ENCODE measurements around the gene HHATL. TPM values are rescaled to one million over a fixed set of nuclear protein-coding genes. Genes with fewer than 3 reads are reported as not detected.

The HHATL gene
- total and polyA plus RNA-seq, 10 of the 15 experiments (the other 5 are each of a cell fraction or from before 2014, with no cell fraction given), result not detected

DNA sequence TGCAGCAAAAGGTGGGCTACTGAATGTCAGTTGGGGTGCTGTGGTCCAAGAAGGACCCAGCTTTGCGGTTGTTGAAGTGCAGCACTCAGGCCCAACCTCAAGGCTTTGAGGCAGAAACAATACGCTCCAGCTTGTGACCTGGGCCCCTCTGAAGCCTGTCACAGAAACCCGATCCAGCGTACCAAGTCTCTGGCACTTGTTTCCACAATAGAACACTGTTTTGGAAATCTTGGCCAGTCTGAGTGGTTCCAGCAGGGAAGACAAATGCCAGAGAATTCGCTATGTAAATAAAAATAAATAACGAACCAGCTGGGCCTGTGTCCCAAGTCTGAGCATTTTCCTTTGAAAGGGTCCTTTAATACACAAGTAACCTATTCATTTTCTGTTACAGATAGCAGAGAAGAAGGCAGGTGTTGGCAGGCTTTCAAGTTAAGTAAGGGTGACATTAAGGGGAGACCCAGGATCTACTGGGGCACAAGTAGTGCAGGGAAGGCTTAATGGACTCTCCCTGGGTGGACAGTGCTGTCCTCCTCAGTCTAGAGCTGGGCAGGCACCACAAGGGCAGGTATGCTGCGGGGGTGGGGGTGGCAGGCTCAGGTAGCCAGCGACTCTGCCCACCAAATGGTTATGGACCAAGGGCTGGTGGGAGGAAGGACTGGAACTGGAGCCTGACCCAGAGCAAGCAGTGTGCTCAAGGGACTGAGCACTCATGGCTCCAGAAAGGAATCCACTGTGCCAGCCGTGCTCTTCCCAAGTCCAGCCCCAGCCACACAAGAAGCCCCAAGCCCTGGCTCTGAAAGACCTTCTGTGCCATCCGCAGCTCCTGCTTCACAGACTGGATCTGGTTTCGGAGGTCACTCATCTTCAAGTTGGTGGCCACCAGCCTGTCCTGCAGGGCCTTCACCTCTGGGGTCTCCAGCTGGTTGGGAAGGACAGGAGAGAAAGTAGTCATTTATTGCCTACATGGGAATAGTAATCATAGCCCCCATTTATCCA, 44.2 kb upstream of the HHATL start:
- Histone ChIP-seq H3K27me3 (replicated peaks in 1 of 2; ENCODE audit: control insufficient read depth in 2 of 2, insufficient read depth in 2 of 2, low read length in 1 of 2) (no peaks in the 10 kb centered on the region), H3K4me1 (ENCODE audit: control insufficient read depth, insufficient read depth, low read length) (no peaks in the 10 kb centered on the region), H4K20me1 (ENCODE audit: control insufficient read depth, insufficient read depth) (no peaks in the 10 kb centered on the region), H3K36me3 (ENCODE audit: control insufficient read depth in 2 of 2, insufficient read depth in 2 of 2, low read length in 1 of 2) (no peaks in the 10 kb centered on the region), H2AFZ (ENCODE audit: control insufficient read depth, low read depth, low read length) (no peak overlapping the region), H3K4me2 (ENCODE audit: control insufficient read depth, insufficient read depth) (no peak overlapping the region), H3K79me2 (ENCODE audit: control insufficient read depth, insufficient read depth, low read length) (no peaks in the 10 kb centered on the region), H3K9ac (ENCODE audit: control insufficient read depth, insufficient read depth, low read length) (no peak overlapping the region), H3K27ac (ENCODE audit: control insufficient read depth, insufficient read depth) (no peak overlapping the region), H3K4me3 (no peak overlapping the region), H3K9me3 (replicated peaks; ENCODE audit: control insufficient read depth, insufficient read depth, low read length) (no peaks in the 10 kb centered on the region)
- ATAC-seq (no peak), FAIRE-seq (no peak), DNase-seq (ENCODE audit: low read depth, low spot score) (no peak)
- RAD21 ChIA-PET (ENCODE audit: unreplicated experiment), result no interaction called here
- BruUV-seq (replicated peaks), result no TSS peak
- POLR2A ChIA-PET, result no interaction called here
- in situ Hi-C loops (cut with MboI), result loop anchor here (10.0 kb wide), 1 partner anchor 172 kb away; no protein-coding TSS in a partner anchor
- SMC1A ChIA-PET (ENCODE audit: uncharacterized antibody, unreplicated experiment), result interaction anchor here (1.6 to 3.0 kb wide), 4 partner anchors 16 to 165 kb away, joined by 5 to 27 read pairs (median 6); partner anchors contain the start of gene SEC22C
- 60% methylated on average over 11 of the region's 11 CpGs for WGBS (ENCODE audit: insufficient coverage, insufficient replicate concordance, low lambda C conversion rate, missing lambda C conversion rate)
- CTCF ChIA-PET, result interaction anchor here (0.9 to 4.2 kb wide), 10 partner anchors 8 to 210 kb away, joined by 3 to 30 read pairs (median 4); partner anchors contain the start of gene SEC22C
- TF ChIP-seq CREB1 (IDR thresholded peaks at IDR 0.05; ENCODE audit: low read depth), result no peak
- no peak for TF ChIP-seq ZNF622 (IDR thresholded peaks at IDR 0.05)
- no peak for TF ChIP-seq EZH2 (IDR thresholded peaks at IDR 0.05; ENCODE audit: borderline replicate concordance, control insufficient read depth, low read depth, low read length)
- TF ChIP-seq BHLHE40 (IDR thresholded peaks at IDR 0.05; ENCODE audit: borderline replicate concordance in 1 of 2, low read depth in 2 of 2, low read length in 1 of 2), result no peak
- no peak for TF ChIP-seq SIN3A (IDR thresholded peaks at IDR 0.05; ENCODE audit: low read depth, low read length)
- no peak for TF ChIP-seq NRF1 (conservative IDR thresholded peaks at IDR 0.05; ENCODE audit: low read depth, low read length)
- TF ChIP-seq MEF2B (IDR thresholded peaks at IDR 0.05; ENCODE audit: partially characterized antibody, poor library complexity, severe bottlenecking), result no peak
- no peak for TF ChIP-seq TCF7 (IDR thresholded peaks at IDR 0.05; ENCODE audit: borderline replicate concordance)
- TF ChIP-seq ZNF384 (IDR thresholded peaks at IDR 0.05; ENCODE audit: borderline replicate concordance, low read depth, low read length), result no peak
- no peak for TF ChIP-seq ZNF274 (IDR thresholded peaks at IDR 0.05; ENCODE audit: insufficient read depth, insufficient read length)
- intact Hi-C loops (cut with micrococcal nuclease; ENCODE audit: unreplicated experiment), result loop anchor here (10.0 kb wide), 1 partner anchor 202 kb away; no protein-coding TSS in a partner anchor
